HCT116 (cell line): ENCODE measurements around the gene PTPRO. TPM values are rescaled to one million over a fixed set of nuclear protein-coding genes. Genes with fewer than 3 reads are reported as not detected.

Source experiments
- ATAC-seq: fragments of 200-7000 bp; cut with Tn5 transposase; 2 replicates; pipeline ENCODE4 v1.9.1; 2020; ENCODE audit warnings: mild to moderate bottlenecking, moderate library complexity
- BruUV-seq: library from RNA; stranded (reverse); fragments of 400-500 nt; replicated peaks from 2 replicates; lab custom pipeline; 2021; lab: Mats Ljungman, UMichigan
- CTCF ChIA-PET: fragments of 300-600 bp; sonication (Branson Sonifier 250); formaldehyde crosslinking; loops from one replicate; lab custom pipeline; 2021; ENCODE audit warnings: antibody characterized with exemption; lab: Charles Lee
- POLR2A ChIA-PET: fragments of 300-600, 350-600 bp; sonication (Branson Sonifier 250); formaldehyde crosslinking; loops from one replicate; lab custom pipeline; 2021; ENCODE audit warnings: antibody characterized with exemption; lab: Charles Lee
- RAD21 ChIA-PET, 2 experiments: fragments of 300-600 bp; sonication (Branson Sonifier 250); formaldehyde crosslinking; loops; one replicate each; lab custom pipeline; 2023; ENCODE audit warnings: low total read pairs in 2 of 2; ENCODE audit not compliant: uncharacterized antibody in 2 of 2, unreplicated experiment in 2 of 2, low non-redundant PET in 1 of 2; lab: Charles Lee
- DNase-seq: peaks from one replicate; pipeline ENCODE4 v3.0.0-alpha.2; 2010; ENCODE audit warnings: low read depth, low spot score
- H2AFZ ChIP-seq: fragments of 200-600 bp; shearing (Covaris generic), sonication (generic); 2 replicates; pipeline ENCODE4 v1.6.1; 2017; ENCODE audit warnings: low read depth, mixed run types, mixed read lengths, antibody characterized with exemption, low read length; ENCODE audit not compliant: poor library complexity, severe bottlenecking
- H3K27ac ChIP-seq: 2 replicates; pipeline ENCODE4 v1.5.1; 2012; ENCODE audit warnings: low read depth, low read length
- H3K27me3 ChIP-seq: fragments of 200-600 bp; sonication (generic); 2 replicates; pipeline ENCODE4 v1.6.1; 2016; ENCODE audit warnings: mixed run types, low read length, mixed read lengths; ENCODE audit not compliant: insufficient read depth
- H3K36me3 ChIP-seq, 2 experiments: fragments of 200-500 bp in 1 of 2; fragments of 200-600 bp in 1 of 2; sonication (Bioruptor generic) in 1 of 2; sonication (generic) in 1 of 2; 2 replicates each; pipeline versions ENCODE4 v1.5.1 to v1.6.1; 2014 to 2016; ENCODE audit warnings: low read length in 2 of 2, inconsistent platforms in 1 of 2, mixed read lengths in 1 of 2, mixed run types in 1 of 2; ENCODE audit not compliant: insufficient read depth in 2 of 2, control insufficient read depth in 1 of 2
- H3K4me1 ChIP-seq, 2 experiments: fragments of 200-600 bp in 1 of 2; sonication (generic) in 1 of 2; 2 replicates each; pipeline versions ENCODE4 v1.5.1 to v1.6.1; 2012 to 2017; ENCODE audit warnings: low read length in 2 of 2, inconsistent platforms in 1 of 2, mild to moderate bottlenecking in 1 of 2, mixed read lengths in 1 of 2, mixed run types in 1 of 2, moderate library complexity in 1 of 2; ENCODE audit not compliant: insufficient read depth in 2 of 2, control insufficient read depth in 1 of 2
- H3K4me2 ChIP-seq: fragments of 200-600 bp; sonication (generic); 2 replicates; pipeline ENCODE4 v1.6.1; 2017; ENCODE audit warnings: mixed run types, low read length, mixed read lengths
- H3K4me3 ChIP-seq, 2 experiments: fragments of 200-600 bp in 1 of 2; sonication (generic) in 1 of 2; replicated peaks in 1 of 2; 2 replicates each; pipeline ENCODE4 v1.5.1; 2011 to 2016; ENCODE audit warnings: low read length in 2 of 2, control low read depth in 1 of 2, low read depth in 1 of 2, mild to moderate bottlenecking in 1 of 2, mixed read lengths in 1 of 2, mixed run types in 1 of 2
- H3K79me2 ChIP-seq: fragments of 200-600 bp; sonication (generic); 2 replicates; pipeline ENCODE4 v1.6.1; 2017; ENCODE audit warnings: mild to moderate bottlenecking, mixed run types, low read length, moderate library complexity, mixed read lengths; ENCODE audit not compliant: insufficient read depth
- H3K9ac ChIP-seq: fragments of 200-600 bp; sonication (generic); 2 replicates; pipeline ENCODE4 v1.6.1; 2016; ENCODE audit warnings: low read length, mixed read lengths
- H3K9me2 ChIP-seq: fragments of 200-600 bp; sonication (generic), shearing (Covaris generic); 2 replicates; pipeline ENCODE4 v1.6.1; 2017; ENCODE audit warnings: mixed run types, mild to moderate bottlenecking, moderate library complexity; ENCODE audit not compliant: insufficient read depth
- H3K9me3 ChIP-seq, 2 experiments: fragments of 200-500 bp in 1 of 2; fragments of 200-600 bp in 1 of 2; sonication (Bioruptor generic) in 1 of 2; sonication (generic) in 1 of 2; 2 replicates each; pipeline ENCODE4 v1.6.1; 2014 to 2017; ENCODE audit warnings: low read length in 2 of 2, mixed read lengths in 2 of 2, inconsistent platforms in 1 of 2, low read depth in 1 of 2, mild to moderate bottlenecking in 1 of 2, mixed run types in 1 of 2, moderate library complexity in 1 of 2; ENCODE audit not compliant: control insufficient read depth in 1 of 2, insufficient read depth in 1 of 2
- H4K20me1 ChIP-seq: fragments of 200-600 bp; sonication (generic), shearing (Covaris generic); 2 replicates; pipeline ENCODE4 v1.6.1; 2017; ENCODE audit warnings: mixed run types, mild to moderate bottlenecking, moderate library complexity; ENCODE audit not compliant: insufficient read depth
- CEBPB ChIP-seq: IDR thresholded peaks from 2 replicates; pipeline ENCODE4 v1.6.1; 2012; ENCODE audit warnings: low read depth
- RAD21 ChIP-seq: IDR thresholded peaks from 2 replicates; pipeline ENCODE4 v1.6.1; 2012; ENCODE audit warnings: low read depth, mild to moderate bottlenecking
- SRF ChIP-seq: IDR thresholded peaks from 2 replicates; pipeline ENCODE4 v1.6.1; 2012; ENCODE audit warnings: low read depth
- TCF7L2 ChIP-seq: IDR thresholded peaks from 2 replicates; pipeline ENCODE4 v1.7.0; 2011; ENCODE audit warnings: borderline replicate concordance, inconsistent platforms; ENCODE audit not compliant: insufficient read depth, insufficient read length; ENCODE audit errors: extremely low read depth
- intact Hi-C: fragments of 100-400 bp; cut with micrococcal nuclease; formaldehyde crosslinking; loops from 2 replicates; pipeline ENCODE4 v1.10.0; 2022
- total RNA-seq: library from RNA; stranded (reverse); gene quantifications from one replicate; pipeline ENCODE4 v1.2.1, GENCODE V29; 2021; ENCODE audit not compliant: unreplicated experiment
- TF ChIP-seq, protein P1 (sequence below), 3 experiments: fragments of 200-600 bp in 1 of 3; sonication (generic) in 1 of 3; IDR thresholded peaks in 2 of 3; conservative IDR thresholded peaks in 1 of 3; 2 replicates each; pipeline ENCODE4 v1.5.1; 2012 to 2017; ENCODE audit warnings: low read depth in 2 of 3, low read length in 2 of 3, antibody characterized with exemption in 1 of 3, borderline replicate concordance in 1 of 3, control low read depth in 1 of 3, mild to moderate bottlenecking in 1 of 3, mixed read lengths in 1 of 3, mixed run types in 1 of 3, moderate library complexity in 1 of 3; ENCODE audit not compliant: insufficient read depth in 1 of 3

The PTPRO gene
- total RNA-seq, 1 experiment from 2014 or later: not detected

DNA sequence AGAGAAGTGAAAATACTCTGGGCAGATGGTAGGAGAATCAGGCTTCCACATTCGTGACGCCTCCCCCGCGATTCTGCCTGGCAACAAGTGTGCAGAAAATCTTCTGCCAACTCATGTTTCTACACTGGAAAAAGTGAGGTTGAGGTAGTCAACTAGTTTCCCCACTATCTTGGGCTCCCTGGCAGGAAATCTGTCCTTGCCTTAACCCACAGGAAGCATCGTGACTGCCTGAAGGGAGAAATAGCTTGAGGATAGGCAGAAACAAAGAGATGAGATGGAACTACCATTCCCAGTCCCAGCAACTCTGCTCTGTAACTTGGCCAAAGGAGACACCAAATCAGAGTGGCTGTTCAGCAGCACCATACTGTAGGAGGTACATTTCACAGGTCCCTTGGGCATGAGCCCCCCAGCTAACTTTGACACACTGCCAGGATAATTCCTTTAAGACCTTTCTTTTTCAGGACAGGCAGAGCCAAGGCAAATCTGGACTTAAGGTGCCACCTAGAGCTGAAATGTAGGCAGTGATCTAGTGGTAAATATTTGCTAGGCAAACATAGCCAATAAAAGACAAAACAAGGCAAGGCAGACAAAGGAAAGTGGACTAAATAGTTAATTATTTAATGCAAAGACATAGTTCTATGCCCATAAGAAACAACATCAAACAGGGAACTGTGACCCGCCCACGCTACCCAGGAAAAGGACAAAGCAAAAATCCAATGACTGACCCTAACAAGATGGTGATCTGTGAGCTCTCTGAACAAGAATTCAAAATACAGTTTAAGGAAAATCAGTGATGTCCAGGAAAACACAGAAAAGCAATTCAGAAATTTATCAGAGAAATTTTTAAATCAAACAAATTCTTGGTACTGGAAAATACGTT is 205.1 kb downstream of the PTPRO start:
- POLR2A ChIA-PET: no interaction called here
- ATAC-seq: peak; percentile 67
- no peaks in the 10 kb centered on the region for H3K79me2 ChIP-seq
- DNase-seq: peak; percentile 29
- no peaks in the 10 kb centered on the region for H3K36me3 ChIP-seq
- no peaks in the 10 kb centered on the region for H3K4me1 ChIP-seq
- no peak overlapping the region for H3K4me2 ChIP-seq
- H4K20me1 ChIP-seq: no peaks in the 10 kb centered on the region
- BruUV-seq: no TSS peak
- peak overlapping the region; percentile 5 for H2AFZ ChIP-seq
- H3K9me2 ChIP-seq: no peaks in the 10 kb centered on the region
- RAD21 ChIA-PET: interaction anchor here in 1 of 2 experiments (0.6 kb wide), 2 partner anchors 600 to 695 kb away, joined by 3 read pairs; no protein-coding TSS in a partner anchor
- intact Hi-C loops: loop anchor here (10.0 kb wide), 3 partner anchors 683 to 893 kb away; partner anchors contain the start of gene ART4
- H3K9me3 ChIP-seq: no peaks in the 10 kb centered on the region
- no peak overlapping the region for H3K4me3 ChIP-seq
- no peak overlapping the region for H3K27ac ChIP-seq
- peak; percentile 67 for TF ChIP-seq RAD21
- TF ChIP-seq, protein P1, sequence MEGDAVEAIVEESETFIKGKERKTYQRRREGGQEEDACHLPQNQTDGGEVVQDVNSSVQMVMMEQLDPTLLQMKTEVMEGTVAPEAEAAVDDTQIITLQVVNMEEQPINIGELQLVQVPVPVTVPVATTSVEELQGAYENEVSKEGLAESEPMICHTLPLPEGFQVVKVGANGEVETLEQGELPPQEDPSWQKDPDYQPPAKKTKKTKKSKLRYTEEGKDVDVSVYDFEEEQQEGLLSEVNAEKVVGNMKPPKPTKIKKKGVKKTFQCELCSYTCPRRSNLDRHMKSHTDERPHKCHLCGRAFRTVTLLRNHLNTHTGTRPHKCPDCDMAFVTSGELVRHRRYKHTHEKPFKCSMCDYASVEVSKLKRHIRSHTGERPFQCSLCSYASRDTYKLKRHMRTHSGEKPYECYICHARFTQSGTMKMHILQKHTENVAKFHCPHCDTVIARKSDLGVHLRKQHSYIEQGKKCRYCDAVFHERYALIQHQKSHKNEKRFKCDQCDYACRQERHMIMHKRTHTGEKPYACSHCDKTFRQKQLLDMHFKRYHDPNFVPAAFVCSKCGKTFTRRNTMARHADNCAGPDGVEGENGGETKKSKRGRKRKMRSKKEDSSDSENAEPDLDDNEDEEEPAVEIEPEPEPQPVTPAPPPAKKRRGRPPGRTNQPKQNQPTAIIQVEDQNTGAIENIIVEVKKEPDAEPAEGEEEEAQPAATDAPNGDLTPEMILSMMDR (IDR thresholded peaks at IDR 0.05 in 2 of 3, conservative IDR thresholded peaks at IDR 0.05 in 1 of 3; ENCODE audit: borderline replicate concordance in 1 of 3, insufficient read depth in 1 of 3, low read depth in 2 of 3, low read length in 2 of 3): peak; percentile 45 to 54 (median 49); a peak in 5 of 6 replicates
- no peak for TF ChIP-seq TCF7L2
- TF ChIP-seq CEBPB: no peak
- TF ChIP-seq SRF: no peak
- CTCF ChIA-PET: interaction anchor here (0.6 to 5.2 kb wide), 12 partner anchors 57 to 528 kb away, joined by 3 to 27 read pairs (median 4); no protein-coding TSS in a partner anchor
- H3K9ac ChIP-seq: no peak overlapping the region
- peaks cover 7% of the 10 kb centered on the region; the same call in 1 of the 2 replicates for H3K27me3 ChIP-seq
